Muscle of arm (tissue), 14 donors: ENCODE measurements around the gene GJC1. TPM values are rescaled to one million over a fixed set of nuclear protein-coding genes. Genes with fewer than 3 reads are reported as not detected.

Experiments
- DNase-seq: peaks from one replicate; pipeline ENCODE4 v3.0.0-alpha.2; 2013
- long read RNA-seq, 11 donors: transcript quantifications; one replicate each; lab custom pipeline, GENCODE V29; 2026
- polyA plus RNA-seq, 12 donors: library from polyadenylated mRNA; unstranded; fragments of 120-200 nt; gene quantifications; one replicate each; pipeline ENCODE4 v1.2.1, GENCODE V29; 2013; ENCODE audit not compliant: insufficient read length in 12 of 12

The GJC1 gene
- 10 to 100 TPM in 11 of 12 donors, not detected in 1; 16.3 to 32.0 (median 21.9) TPM for polyA plus RNA-seq
- long read RNA-seq, donor 1, partial matches to known transcripts, result 0 of 3 reads
- long read RNA-seq, donor 1, other reads (novel, unspliced or antisense), result 0 of 3 reads
- long read RNA-seq, donor 2, partial matches to known transcripts, result 0 of 4 reads
- long read RNA-seq, donor 2, other reads (novel, unspliced or antisense), result 0 of 4 reads
- long read RNA-seq, donor 3, partial matches to known transcripts, result 0 of 2 reads
- long read RNA-seq, donor 3, other reads (novel, unspliced or antisense), result 0 of 2 reads
- long read RNA-seq, donor 4, full-length matches to known transcripts, result 4 of 4 reads
- long read RNA-seq, donor 4, partial matches to known transcripts, result 0 of 4 reads
- long read RNA-seq, donor 4, other reads (novel, unspliced or antisense), result 0 of 4 reads
- long read RNA-seq, donor 5, full-length matches to known transcripts, result 10 of 15 reads
- long read RNA-seq, donor 5, partial matches to known transcripts, result 5 of 15 reads
- long read RNA-seq, donor 5, other reads (novel, unspliced or antisense), result 0 of 15 reads
- long read RNA-seq, donor 6, partial matches to known transcripts, result 0 of 1 reads
- long read RNA-seq, donor 6, other reads (novel, unspliced or antisense), result 0 of 1 reads
- long read RNA-seq, donor 7, partial matches to known transcripts, result 0 of 2 reads
- long read RNA-seq, donor 7, other reads (novel, unspliced or antisense), result 0 of 2 reads
- long read RNA-seq, donor 8, partial matches to known transcripts, result 0 of 3 reads
- long read RNA-seq, donor 8, other reads (novel, unspliced or antisense), result 0 of 3 reads
- long read RNA-seq, donor 9, partial matches to known transcripts, result 0 of 3 reads
- long read RNA-seq, donor 9, other reads (novel, unspliced or antisense), result 0 of 3 reads
- long read RNA-seq, donor 10, partial matches to known transcripts, result 0 of 3 reads
- long read RNA-seq, donor 10, other reads (novel, unspliced or antisense), result 0 of 3 reads
- long read RNA-seq, donor 11, transcript GJC1-209 (3 exons, 1,837 nt), result major isoform, 5 of 5 reads
- long read RNA-seq, donor 11, partial matches to known transcripts, result 0 of 5 reads
- long read RNA-seq, donor 11, other reads (novel, unspliced or antisense), result 0 of 5 reads

DNA sequence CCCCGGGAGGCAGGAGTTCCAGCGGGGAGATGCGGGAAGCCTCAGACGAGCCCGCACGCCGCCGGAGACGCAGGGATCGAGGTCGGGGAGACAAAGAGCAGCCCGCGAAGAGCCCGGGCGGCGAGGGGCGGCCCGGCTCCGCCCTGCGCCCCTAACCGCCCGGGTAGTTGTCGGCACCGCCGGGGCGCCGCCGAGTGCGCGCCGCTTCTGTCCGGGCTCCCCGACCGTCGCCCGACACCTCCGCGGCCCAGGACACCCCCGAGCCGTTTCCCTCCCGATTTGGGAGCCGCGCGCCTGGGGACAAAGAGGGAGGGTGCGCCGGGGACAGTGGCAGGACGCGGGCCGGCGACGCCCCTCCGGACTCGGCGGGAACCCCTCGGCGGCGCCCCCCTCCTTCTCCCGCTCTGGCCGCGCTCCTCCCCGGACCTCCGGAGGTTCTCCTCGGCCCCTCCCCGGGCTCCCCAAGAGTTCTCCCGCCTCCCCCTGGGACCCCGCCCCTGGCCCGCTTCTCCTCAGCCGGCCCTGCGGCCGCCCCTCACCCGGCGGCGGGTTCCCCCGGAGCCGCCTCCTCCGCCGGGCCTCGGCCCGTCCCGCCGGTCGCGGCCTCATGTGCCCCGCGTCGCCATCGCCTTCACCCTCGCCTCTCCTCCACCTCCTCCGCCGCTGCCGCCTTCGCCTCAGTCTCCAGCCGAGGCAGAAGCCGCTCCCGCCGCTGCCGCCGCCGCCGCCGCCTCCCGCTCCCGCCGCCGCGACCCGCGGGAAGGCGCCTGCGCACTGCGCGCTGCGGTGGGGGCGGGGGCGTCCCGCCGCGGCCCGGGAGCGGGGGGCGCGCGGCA, at the start of gene GJC1:
Gene GJC1, minus strand, starts transcription at position 765 of the 836 bp plus-strand sequence. CDS start 24,470 bp downstream, outside the sequence.
- DNase-seq, result no peak

DNA sequence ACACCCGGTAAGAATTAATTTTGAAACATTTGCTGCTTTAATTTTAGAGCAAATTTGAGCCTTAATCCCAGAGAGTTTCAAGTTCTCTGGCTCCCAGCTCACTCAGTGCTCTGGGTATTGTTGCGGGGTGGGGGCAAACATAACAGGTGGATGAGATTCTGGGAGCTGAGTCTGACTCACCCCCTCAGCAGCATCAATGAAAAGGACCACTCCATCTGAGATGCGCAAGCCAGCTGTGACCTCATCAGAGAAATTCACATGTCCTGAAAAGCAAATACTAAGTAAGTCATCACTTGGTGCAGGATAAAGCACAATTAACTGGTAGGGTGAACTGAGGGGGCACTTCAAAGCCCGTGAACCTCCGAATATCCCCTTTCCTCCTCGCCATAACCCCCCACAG, 49.3 kb upstream of the GJC1 start:
- DNase-seq, result no peak

GRCh38 chr17:44878627-44879221, 48.6 kb upstream of the GJC1 start:
- DNase-seq, result peak; percentile 51

- no peak for DNase-seq
Measured at GRCh38 chr17:44877121-44877520, 47.0 kb upstream of the GJC1 start.

GRCh38 chr17:44875761-44876160, 45.7 kb upstream of the GJC1 start:
- DNase-seq, result no peak

GRCh38 chr17:44872131-44872768, 42.2 kb upstream of the GJC1 start:
- no peak for DNase-seq

- no peak for DNase-seq
Measured at GRCh38 chr17:44871556-44871955, 41.5 kb upstream of the GJC1 start.

DNA sequence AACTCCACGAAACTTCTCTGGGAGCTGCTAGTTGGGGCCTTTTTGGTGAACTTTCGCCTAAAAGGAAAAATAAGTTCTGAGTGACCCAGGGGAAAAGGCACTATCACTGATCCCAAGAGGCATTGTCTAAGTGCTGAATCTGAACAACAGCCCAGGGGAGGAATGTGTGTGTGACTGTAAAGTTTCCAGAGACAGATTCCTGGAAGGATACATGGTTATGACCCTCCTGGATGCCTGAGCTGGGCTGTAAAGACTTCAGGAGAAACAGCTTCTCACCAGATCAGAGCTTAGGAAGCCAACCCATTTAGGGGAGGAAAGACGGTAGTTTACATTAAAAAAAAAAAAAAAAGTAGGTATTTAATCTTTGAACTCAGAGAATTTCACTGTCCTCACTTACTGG, 37.8 kb upstream of the GJC1 start:
- DNase-seq, result no peak

GRCh38 chr17:44865931-44866330, 35.8 kb upstream of the GJC1 start:
- DNase-seq, result no peak

- DNase-seq, result peak; percentile 75
Measured at GRCh38 chr17:44865231-44865660, 35.2 kb upstream of the GJC1 start.

DNA sequence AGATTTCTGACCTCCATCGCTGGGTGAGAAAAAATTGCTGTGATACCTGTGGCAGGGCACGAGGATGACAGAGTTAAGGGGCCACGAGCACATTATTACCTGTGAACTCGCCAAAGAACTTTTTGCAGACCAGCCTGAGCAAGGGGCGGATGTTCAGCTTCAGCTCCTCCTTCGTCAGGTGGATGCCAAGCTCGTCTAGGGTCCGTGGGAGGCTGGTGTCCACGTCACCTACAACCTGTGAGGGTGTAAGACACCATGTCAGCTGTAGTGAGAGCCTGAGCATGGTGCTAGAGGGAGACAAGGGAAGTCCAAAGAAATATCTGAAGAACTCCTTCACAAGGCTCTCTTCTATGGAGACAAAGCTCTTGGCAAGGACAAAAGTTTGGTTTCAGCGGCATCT, 34.7 kb upstream of the GJC1 start:
- DNase-seq, result no peak

- DNase-seq, result no peak
Measured at GRCh38 chr17:44863061-44863918, 33.2 kb upstream of the GJC1 start.

- DNase-seq, result no peak
Measured at GRCh38 chr17:44862278-44862914, 32.3 kb upstream of the GJC1 start.

DNA sequence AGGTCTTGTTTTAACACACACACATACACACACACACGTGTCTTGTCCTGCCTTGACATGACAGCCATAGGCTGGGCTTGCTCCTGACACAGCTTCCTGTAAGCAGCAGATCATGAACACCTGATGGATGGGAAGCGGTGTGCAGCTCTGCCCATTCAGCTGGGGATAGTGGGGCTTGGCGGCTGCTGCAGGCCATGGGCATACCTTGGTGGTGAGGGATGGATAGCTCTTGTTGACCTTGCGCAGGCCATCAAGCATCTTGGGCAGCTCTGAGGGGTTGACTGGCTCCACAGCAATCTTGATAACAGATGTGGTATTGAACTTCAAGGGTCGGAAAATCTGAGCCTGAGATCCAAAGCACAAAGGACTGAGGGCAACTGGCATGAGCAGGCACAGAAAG, 29.6 kb upstream of the GJC1 start:
- no peak for DNase-seq

GRCh38 chr17:44854192-44854591, 24.1 kb upstream of the GJC1 start:
- no peak for DNase-seq

DNA sequence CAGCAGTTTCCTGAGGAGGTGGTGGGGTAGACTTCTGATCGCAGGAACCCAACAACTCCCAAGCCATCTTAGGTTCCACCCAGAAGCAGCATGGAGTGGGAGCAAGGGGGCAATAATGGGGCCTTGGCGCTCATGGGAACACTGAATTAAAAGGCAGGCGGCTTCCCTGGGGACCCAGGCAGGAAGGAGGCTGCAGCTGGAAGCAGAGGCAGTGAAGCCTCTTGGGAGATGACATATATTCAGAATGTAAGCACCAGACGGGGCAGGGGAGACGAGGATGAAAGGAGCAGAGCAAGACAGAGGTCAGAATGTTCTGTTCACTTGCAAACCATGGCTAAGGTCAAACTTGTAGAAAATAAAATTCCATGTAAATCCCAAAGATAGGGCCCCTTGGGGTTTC, 20.5 kb upstream of the GJC1 start:
- no peak for DNase-seq

DNA sequence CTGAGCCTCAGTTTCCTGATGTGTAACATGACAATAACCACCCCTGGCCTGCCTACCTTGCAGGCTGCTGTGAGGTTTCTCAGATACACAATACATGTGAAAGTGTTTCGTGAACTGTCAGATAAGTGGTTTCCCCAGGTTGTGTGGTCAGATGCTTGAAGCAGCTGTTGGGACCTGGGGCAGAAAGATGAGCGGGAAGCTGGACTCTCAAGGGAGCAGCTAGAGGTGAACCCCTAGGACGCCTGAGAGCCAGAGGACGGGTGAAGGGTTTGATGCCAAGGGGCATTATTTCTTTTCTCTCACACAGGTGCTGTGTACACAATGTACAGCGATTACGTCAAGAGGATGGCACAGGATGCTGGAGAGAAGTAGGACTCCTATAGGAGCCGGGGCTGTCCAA, 19.9 kb upstream of the GJC1 start:
- DNase-seq, result no peak

DNA sequence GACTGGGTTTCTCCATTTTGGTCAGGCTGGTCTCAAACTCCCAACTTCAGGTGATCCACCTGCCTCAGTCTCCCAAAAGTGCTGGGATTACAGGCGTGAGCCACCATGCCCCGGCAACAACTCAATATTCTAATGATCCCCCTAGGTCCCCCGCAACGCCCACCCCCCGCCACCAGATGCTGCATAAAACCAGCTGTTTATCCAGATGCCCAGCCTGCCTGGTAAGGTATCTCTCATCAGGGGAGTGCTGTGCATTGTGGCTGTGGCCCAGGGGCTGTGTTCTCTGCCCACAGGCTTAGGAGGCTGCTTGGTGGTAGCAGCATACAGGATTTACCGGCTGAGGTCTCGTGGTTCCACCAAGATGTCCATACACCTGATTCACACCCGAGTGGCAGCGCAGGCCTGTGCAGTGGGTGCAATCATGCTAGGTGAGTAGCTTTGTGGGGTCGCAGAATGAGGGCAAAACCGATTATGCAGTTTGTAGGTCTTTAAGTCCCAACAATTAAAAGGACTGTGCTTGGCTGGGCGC, 18.9 kb upstream of the GJC1 start:
- DNase-seq, result no peak
